Measurements from ENCODE around the gene ANO4.

Gene ANO4

DNA sequence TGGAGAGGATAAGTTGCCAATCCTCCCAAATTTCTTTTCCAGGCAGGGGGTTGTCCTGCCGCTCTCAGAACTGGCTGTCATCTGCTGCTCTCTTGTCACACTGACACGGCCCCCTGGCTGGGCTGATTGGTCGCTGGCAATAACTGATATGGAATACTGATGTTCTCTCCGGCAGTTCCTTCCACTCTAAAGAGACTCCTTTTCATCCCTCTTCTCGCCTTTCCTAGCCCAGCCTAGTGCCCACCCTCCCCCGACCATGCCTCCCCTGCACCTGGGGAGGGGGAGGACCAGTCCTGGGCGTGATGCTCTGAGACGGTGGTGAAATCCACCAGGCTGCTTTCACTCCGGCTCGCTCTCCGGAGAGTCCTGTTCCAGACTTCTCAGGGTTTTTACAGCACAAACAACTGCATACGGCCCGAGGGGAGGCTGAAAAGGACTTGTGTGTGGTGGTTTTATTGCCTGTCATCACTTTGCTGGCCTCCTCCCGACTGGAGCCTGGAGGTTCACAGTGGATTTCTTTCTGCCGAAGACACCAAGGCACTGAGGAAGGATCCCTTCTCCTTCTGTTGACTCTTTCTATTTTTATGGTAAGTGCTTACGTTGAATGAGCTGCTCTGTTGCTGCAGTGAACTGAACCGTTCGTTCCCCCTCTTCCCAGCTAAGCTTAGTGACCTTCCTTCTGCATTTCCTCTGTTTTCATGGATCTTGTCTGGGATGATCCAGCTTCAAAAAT, at the start of gene ANO4:
Gene ANO4 (plus strand): TSS at position 336 of the 733 bp plus-strand sequence. CDS start 107,010 bp downstream, outside the sequence.
- peak within 1 kb of the TSS; percentile 55 for H3K4me3 ChIP-seq
- TF ChIP-seq, protein P1, sequence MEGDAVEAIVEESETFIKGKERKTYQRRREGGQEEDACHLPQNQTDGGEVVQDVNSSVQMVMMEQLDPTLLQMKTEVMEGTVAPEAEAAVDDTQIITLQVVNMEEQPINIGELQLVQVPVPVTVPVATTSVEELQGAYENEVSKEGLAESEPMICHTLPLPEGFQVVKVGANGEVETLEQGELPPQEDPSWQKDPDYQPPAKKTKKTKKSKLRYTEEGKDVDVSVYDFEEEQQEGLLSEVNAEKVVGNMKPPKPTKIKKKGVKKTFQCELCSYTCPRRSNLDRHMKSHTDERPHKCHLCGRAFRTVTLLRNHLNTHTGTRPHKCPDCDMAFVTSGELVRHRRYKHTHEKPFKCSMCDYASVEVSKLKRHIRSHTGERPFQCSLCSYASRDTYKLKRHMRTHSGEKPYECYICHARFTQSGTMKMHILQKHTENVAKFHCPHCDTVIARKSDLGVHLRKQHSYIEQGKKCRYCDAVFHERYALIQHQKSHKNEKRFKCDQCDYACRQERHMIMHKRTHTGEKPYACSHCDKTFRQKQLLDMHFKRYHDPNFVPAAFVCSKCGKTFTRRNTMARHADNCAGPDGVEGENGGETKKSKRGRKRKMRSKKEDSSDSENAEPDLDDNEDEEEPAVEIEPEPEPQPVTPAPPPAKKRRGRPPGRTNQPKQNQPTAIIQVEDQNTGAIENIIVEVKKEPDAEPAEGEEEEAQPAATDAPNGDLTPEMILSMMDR (IDR thresholded peaks at IDR 0.05) = no peak
- H3K27ac ChIP-seq = no peak within 1 kb of the TSS
- DNase-seq (ENCODE audit: low spot score) = no peak

DNA sequence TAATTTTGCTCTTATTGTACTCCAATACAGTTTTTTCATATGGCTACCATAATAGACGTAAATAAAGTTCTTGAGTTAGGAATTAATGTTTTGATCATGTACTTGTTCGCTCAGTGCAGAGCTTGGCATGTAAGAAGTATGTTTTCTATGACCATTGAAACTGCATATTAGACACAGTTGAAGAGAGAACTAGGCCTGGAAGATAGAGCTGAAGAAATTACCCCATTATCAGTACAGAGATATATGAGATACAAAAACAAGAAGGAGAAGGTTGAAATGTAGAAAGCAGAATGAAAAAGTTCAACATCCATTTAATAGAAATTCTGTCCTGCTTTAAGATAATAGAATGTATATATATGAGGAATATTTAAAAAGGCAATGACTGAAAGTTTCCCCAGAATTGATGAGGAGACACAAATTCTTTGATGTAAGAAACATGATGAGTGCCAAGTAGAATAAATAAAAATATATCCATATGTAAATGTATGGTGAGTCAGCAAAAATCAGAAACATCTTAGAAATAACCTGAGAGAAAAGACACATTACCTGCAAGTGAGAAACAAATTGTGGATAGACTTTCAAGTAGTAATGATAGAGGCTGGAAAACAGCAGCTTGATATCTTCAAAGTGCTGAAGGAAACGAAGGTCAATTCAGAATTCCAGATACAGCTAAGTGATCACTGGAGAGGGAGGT, 49.1 kb upstream of the ANO4 start:
- TF ChIP-seq, protein P1 (IDR thresholded peaks at IDR 0.05) = no peak
- Histone ChIP-seq H3K4me3 (no peak overlapping the region), H3K27ac (no peak overlapping the region)
- DNase-seq (ENCODE audit: low spot score) = no peak

DNA sequence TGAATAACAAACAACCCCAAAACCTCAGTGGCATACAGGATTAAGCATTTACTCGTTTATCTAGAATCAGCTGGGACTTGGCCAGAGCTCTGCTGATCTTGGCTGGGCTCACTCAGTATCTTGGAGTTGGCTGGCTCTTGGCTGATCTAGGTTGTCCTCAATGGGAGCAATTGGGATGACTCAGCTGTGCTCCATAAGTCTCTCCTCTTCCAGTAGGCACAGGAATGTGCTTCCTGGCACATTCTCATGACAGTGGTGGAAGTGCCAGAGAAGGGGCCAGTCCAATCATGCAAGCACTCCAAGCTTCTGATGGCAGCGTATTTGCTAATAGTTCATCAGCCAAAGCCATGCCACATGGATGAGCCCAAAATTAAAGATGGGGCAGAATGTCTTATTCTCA, 41.7 kb upstream of the ANO4 start:
- H3K4me3 ChIP-seq = no peak overlapping the region
- no peak overlapping the region for H3K27ac ChIP-seq
- TF ChIP-seq, protein P1 (IDR thresholded peaks at IDR 0.05) = no peak
- no peak for DNase-seq (ENCODE audit: low spot score)

DNA sequence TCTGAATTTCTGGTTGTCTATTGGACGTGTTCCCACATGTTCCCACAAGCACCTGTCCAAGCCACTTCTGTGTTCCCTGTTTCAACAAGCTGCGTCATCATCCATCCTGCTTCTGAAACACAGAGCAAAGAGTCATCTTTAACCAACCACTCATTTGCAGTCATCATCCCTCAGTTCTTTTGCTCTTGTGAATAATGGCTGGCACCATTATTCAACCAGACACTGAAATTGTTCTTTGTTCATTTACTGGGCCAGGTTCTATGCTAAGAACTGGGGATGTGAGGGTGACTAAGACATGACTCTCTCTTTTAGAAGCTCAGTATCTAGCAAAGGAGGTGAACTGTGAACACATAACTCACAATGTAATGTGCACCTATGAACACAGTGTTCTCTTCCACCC, 40.7 kb upstream of the ANO4 start:
- Histone ChIP-seq H3K27ac (no peak overlapping the region), H3K4me3 (no peak overlapping the region)
- DNase-seq (ENCODE audit: low spot score) = no peak
- TF ChIP-seq, protein P1 (IDR thresholded peaks at IDR 0.05) = no peak

DNA sequence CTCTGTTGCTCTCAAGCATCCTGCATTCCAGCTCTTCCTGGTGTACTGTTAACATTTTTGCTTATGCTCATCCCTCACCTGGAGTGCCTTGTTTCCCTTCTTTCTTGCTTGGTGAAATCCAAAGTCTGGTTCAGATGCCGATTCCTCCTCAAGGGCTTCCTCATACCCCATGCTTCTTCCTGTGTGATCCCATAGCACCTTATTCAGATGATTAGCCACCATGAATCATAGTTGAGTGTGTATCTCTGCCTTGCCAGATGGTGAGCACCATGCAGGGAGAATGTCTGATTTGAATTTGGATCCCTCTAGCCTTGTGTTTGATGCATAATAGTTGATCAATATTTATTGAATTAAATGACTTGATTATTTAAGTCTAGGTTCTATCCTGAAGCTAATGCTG, 39.4 kb upstream of the ANO4 start:
- TF ChIP-seq, protein P1 (IDR thresholded peaks at IDR 0.05) = no peak
- Histone ChIP-seq H3K4me3 (no peak overlapping the region), H3K27ac (no peak overlapping the region)
- DNase-seq (ENCODE audit: low spot score) = no peak

DNA sequence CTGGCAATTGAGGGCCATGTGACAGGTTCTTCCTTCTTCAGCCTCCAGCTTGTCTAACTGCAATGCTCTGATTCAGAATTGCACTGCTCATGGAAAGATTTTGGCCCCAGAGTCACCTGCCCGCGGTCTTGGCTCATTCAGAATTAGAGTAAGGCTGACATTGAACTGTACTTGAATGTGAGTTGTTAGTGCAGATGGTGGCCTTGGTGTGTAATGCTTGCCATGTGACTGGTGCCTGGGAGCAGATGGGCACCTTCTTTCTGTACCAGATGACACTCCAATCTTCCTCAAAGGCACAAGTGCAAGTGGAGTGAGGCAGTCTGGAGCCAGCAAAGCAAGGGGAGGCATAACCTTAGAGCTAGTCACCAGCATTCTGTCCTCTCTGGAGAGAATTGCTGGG, 36.5 kb upstream of the ANO4 start:
- DNase-seq (ENCODE audit: low spot score) = no peak
- TF ChIP-seq, protein P1 (IDR thresholded peaks at IDR 0.05) = no peak
- Histone ChIP-seq H3K4me3 (no peak overlapping the region), H3K27ac (no peak overlapping the region)

DNA sequence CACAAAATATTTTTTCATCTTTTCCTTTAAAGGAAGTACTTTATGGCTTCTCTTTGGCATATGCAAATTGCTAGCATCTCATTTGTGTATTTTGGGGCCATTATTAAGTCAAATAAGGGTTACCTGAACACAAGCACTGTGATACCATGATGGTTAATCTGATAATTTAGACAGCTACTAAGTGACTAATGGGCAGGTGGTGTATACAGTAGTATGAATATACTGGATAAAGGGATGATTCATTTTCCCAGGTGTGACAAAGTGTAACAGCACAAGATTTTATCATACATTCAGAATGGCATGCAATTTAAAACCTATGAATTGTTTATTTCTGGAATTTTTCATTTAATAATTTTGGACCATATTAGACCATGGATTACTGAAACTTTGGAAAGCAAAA, 27.2 kb upstream of the ANO4 start:
- TF ChIP-seq, protein P1 (IDR thresholded peaks at IDR 0.05) = no peak
- Histone ChIP-seq H3K4me3 (no peak overlapping the region), H3K27ac (no peak overlapping the region)
- DNase-seq (ENCODE audit: low spot score) = no peak

Measured in coronary artery (tissue), 2 donors.